A673 (cell line): ENCODE results near the gene UTF1. TPM values are rescaled to one million over a fixed set of nuclear protein-coding genes. Genes with fewer than 3 reads are reported as not detected.

ENCODE experiments used
- BruUV-seq: library from RNA; stranded (reverse); fragments of 400-500 nt; replicated peaks from 2 replicates; lab custom pipeline; 2021; lab: Mats Ljungman, UMichigan
- CTCF ChIA-PET: fragments of 300-600 bp; sonication (Branson Sonifier 250); formaldehyde crosslinking; loops from one replicate; lab custom pipeline; 2022; ENCODE audit warnings: antibody characterized with exemption; lab: Charles Lee
- POLR2A ChIA-PET: fragments of 300-600 bp; sonication (Branson Sonifier 250); formaldehyde crosslinking; loops from one replicate; lab custom pipeline; 2022; ENCODE audit warnings: antibody characterized with exemption; ENCODE audit not compliant: low non-redundant PET; lab: Charles Lee
- DNase-seq: peaks from one replicate; pipeline ENCODE4 v3.0.0-alpha.2; 2015; ENCODE audit warnings: low spot score
- H3K27ac ChIP-seq: fragments of 200-600 bp; sonication (generic); 2 replicates; pipeline ENCODE4 v1.5.1; 2016; ENCODE audit warnings: mixed run types, low read depth, mild to moderate bottlenecking, mixed read lengths, antibody characterized with exemption, low read length; ENCODE audit not compliant: poor library complexity, severe bottlenecking
- H3K27me3 ChIP-seq: fragments of 200-600 bp; sonication (generic); replicated peaks from 2 replicates; pipeline ENCODE4 v1.6.1; 2017; ENCODE audit warnings: mixed run types, low read depth, mild to moderate bottlenecking, mixed read lengths, antibody characterized with exemption, low read length; ENCODE audit not compliant: insufficient read depth, poor library complexity
- H3K36me3 ChIP-seq: fragments of 200-600 bp; sonication (generic); 2 replicates; pipeline ENCODE4 v1.6.1; 2016; ENCODE audit warnings: mixed run types, mild to moderate bottlenecking, mixed read lengths, antibody characterized with exemption, low read length; ENCODE audit not compliant: insufficient read depth, poor library complexity, severe bottlenecking
- H3K4me1 ChIP-seq: fragments of 200-600 bp; sonication (generic); 2 replicates; pipeline ENCODE4 v1.6.1; 2017; ENCODE audit warnings: mixed run types, mild to moderate bottlenecking, mixed read lengths, antibody characterized with exemption, low read length; ENCODE audit not compliant: insufficient read depth, poor library complexity, severe bottlenecking
- H3K4me3 ChIP-seq: fragments of 200-600 bp; sonication (generic); 2 replicates; pipeline ENCODE4 v1.5.1; 2016; ENCODE audit warnings: low read depth, mixed run types, mild to moderate bottlenecking, mixed read lengths, low read length; ENCODE audit not compliant: poor library complexity, severe bottlenecking
- H3K9me3 ChIP-seq: fragments of 200-600 bp; sonication (generic); 2 replicates; pipeline ENCODE4 v1.6.1; 2016; ENCODE audit warnings: mixed run types, low read depth, mild to moderate bottlenecking, mixed read lengths, antibody characterized with exemption, low read length; ENCODE audit not compliant: poor library complexity, severe bottlenecking
- CTCF ChIP-seq: fragments of 300-800, 200-600 bp; sonication (generic); conservative IDR thresholded peaks from 2 replicates; pipeline ENCODE4 v1.5.1; 2017; ENCODE audit warnings: low read depth, mild to moderate bottlenecking, antibody characterized with exemption, low read length, moderate library complexity, mixed read lengths
- EZH2 ChIP-seq: fragments of 200-600 bp; sonication (generic); IDR thresholded peaks from 2 replicates; pipeline ENCODE4 v1.6.1; 2017; ENCODE audit warnings: borderline replicate concordance, low read depth, mild to moderate bottlenecking, mixed read lengths, antibody characterized with exemption, low read length; ENCODE audit not compliant: poor library complexity, severe bottlenecking
- intact Hi-C: fragments of 100-400 bp; cut with micrococcal nuclease; formaldehyde crosslinking; loops from one replicate; pipeline ENCODE4 v1.10.0; 2022; ENCODE audit not compliant: unreplicated experiment
- total RNA-seq: library from RNA; stranded (reverse); gene quantifications from 2 replicates; pipeline ENCODE4 v1.2.3, GENCODE V29; 2021

The UTF1 gene
- total RNA-seq, 1 experiment from 2014 or later = not detected

GRCh38 chr10:133213641-133214467 is 16.2 kb upstream of the UTF1 start:
- TF ChIP-seq EZH2 (no peak), CTCF (no peak)
- Histone ChIP-seq H3K27me3 (peaks cover 36% of the 10 kb centered on the region), H3K36me3 (no peaks in the 10 kb centered on the region), H3K27ac (no peak overlapping the region), H3K4me3 (no peak overlapping the region), H3K4me1 (no peaks in the 10 kb centered on the region), H3K9me3 (no peaks in the 10 kb centered on the region)
- BruUV-seq = no TSS peak
- no peak for DNase-seq
- CTCF ChIA-PET = no interaction called here
- POLR2A ChIA-PET = no interaction called here
- intact Hi-C loops = no loop called here

DNA sequence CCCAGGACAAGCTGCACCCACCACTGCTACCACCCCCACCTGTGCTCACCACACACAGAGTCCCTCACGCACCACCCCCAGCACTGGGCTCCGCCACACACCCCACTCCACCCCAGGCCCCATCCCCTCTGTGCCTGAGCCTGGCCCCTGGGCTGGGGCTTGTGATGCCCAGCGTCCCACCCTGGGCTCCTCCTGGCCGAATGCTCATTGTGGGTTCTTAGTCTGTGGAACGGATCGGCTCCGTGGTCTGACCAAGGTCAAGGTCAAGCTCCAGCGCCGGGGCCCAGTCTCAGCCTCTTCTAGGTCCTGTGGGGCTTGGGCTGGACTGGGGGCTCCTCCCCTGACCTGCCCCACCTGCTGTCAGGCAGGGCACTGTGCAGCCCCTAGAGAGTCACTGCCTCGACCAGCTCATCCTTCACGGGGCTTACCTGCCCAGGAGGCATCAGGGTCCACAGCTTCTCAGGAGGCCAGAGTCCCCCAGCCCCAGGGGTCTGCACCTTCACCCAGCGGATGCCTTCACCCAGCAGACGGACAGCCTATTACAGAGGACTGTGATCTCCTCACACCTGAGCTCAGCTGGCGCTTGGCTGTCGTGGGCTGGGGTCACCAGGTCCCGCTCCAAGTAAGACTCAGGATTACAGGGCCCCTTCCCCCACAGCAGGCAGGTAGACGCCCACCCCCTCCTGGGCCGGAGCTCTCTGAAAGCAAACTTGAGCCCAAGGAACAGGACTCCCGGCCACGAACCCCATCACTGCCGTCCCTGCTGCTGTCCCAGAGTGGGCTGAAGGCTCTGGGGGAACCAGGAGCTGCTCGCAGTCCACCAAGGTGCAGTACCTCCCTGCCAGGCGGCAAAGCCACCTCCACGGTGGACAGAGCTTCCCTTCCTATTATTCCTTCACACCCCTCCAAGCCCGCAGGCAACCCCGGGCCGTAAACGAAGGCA is 15.3 kb upstream of the UTF1 start:
- intact Hi-C loops = no loop called here
- no peaks in the 10 kb centered on the region for H3K36me3 ChIP-seq
- TF ChIP-seq EZH2 (no peak), CTCF (no peak)
- DNase-seq = no peak
- peaks cover 44% of the 10 kb centered on the region for H3K27me3 ChIP-seq
- H3K27ac ChIP-seq = no peak overlapping the region
- POLR2A ChIA-PET = no interaction called here
- no TSS peak for BruUV-seq
- no peaks in the 10 kb centered on the region for H3K4me1 ChIP-seq
- H3K9me3 ChIP-seq = no peaks in the 10 kb centered on the region
- no peak overlapping the region for H3K4me3 ChIP-seq
- CTCF ChIA-PET = no interaction called here

DNA sequence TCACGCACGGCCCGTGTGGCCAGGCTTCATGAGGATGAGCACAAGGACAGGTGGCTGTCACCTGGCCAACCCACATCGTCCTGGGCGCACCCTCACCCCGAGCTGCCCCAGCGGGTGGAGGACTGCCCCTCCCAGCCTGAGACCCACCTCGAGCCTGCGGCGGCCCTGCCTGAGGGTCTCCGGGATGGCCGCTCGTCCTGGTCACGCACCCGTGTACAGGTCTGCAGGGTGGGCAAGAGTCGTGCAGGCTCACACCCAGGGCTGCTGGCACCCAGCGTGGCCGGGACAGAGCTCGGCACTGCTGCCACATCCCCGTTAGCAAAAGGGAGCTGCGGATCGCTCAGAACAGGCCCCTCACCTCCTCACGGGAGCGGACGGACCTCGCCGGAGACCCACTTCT is 14.4 kb upstream of the UTF1 start:
- Histone ChIP-seq H3K9me3 (no peaks in the 10 kb centered on the region), H3K4me3 (no peak overlapping the region), H3K27ac (no peak overlapping the region), H3K27me3 (peaks cover 45% of the 10 kb centered on the region), H3K4me1 (no peaks in the 10 kb centered on the region), H3K36me3 (no peaks in the 10 kb centered on the region)
- TF ChIP-seq CTCF = no peak
- TF ChIP-seq EZH2 = no peak
- CTCF ChIA-PET = no interaction called here
- intact Hi-C loops = no loop called here
- DNase-seq = no peak
- POLR2A ChIA-PET = no interaction called here
- no TSS peak for BruUV-seq
